ENCODE data around the gene CPA5.

The CPA5 gene

DNA sequence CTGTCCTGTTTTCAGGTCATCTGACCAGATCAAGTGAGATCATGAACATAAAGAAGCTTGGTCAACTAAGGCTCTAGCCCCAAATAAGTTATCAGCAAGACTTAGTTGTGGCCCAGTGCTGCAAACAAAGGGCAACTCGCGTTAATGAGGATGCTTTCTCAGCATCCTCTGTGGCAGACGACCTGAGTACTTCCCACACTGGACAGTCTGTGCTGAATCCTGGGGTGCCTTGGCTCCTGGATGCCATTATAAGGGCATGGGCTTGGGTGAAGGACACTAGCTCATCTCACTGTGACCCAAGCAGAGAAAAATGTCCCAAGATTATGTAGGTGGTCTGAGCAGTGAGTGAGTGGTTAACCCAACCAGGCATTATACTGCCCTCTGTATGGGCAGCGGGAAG lies 13.9 kb downstream of the CPA5 start:
- H3K4me3 ChIP-seq (ENCODE audit: low read depth, low read length): no peak overlapping the region
- DNase-seq (ENCODE audit: low read depth): no peak
- no peak for TF ChIP-seq CTCF (IDR thresholded peaks at IDR 0.05; ENCODE audit: control insufficient read depth, extremely low read depth, insufficient read depth)

DNA sequence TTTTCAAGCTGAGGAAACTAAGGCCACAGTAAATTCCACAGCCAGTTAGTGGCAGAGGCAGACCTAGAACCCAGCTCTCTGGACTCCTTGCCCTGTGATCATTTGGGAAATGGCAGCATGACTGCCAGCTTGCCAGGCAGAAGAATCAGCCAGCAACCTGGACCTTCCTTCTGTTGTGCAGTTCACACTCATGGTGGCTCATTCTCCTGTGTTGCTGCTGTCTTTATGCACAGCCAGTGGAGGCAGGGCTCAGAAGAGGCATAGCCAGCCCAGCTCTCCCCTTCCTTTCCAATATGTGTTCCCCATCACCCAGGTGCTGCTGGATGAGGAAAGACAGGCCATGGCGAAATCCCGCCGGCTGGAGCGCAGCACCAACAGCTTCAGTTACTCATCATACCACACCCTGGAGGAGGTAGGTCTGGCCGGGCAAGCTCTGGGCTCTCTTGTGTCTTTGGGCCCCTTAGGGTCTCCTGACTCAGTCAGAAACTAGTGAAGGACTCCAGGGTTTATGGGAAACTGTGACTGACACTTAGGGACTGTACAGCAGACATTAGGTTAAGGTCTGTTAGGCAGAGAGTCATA lies 14.8 kb downstream of the CPA5 start:
- H3K4me3 ChIP-seq (ENCODE audit: low read depth, low read length): no peak overlapping the region
- DNase-seq (ENCODE audit: low read depth): no peak
- TF ChIP-seq CTCF (IDR thresholded peaks at IDR 0.05; ENCODE audit: control insufficient read depth, extremely low read depth, insufficient read depth): no peak

DNA sequence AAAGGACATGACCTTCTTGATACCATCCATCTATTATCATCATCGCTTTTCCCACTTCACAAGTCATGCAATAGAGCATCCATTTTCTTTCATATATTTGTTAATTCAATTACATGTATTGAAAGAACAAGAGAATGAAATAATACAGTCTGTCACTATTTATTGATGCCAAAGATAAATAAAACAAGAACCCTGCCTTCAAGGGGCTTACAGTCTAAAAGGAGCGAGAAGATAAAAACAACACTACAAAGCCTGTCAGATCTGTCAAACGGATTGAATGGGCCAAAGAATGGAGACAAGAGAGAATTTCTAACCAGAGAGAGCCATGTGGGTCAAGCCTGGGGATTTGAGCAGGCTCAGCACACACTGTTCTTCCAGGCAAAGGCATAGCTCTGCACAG lies 15.9 kb downstream of the CPA5 start:
- DNase-seq (ENCODE audit: low read depth): no peak
- no peak for TF ChIP-seq CTCF (IDR thresholded peaks at IDR 0.05; ENCODE audit: control insufficient read depth, extremely low read depth, insufficient read depth)
- H3K4me3 ChIP-seq (ENCODE audit: low read depth, low read length): no peak overlapping the region

GRCh38 chr7:130361681-130362080 lies 17.1 kb downstream of the CPA5 start:
- DNase-seq (ENCODE audit: low read depth): no peak
- no peak for TF ChIP-seq CTCF (IDR thresholded peaks at IDR 0.05; ENCODE audit: control insufficient read depth, extremely low read depth, insufficient read depth)
- H3K4me3 ChIP-seq (ENCODE audit: low read depth, low read length): no peak overlapping the region

DNA sequence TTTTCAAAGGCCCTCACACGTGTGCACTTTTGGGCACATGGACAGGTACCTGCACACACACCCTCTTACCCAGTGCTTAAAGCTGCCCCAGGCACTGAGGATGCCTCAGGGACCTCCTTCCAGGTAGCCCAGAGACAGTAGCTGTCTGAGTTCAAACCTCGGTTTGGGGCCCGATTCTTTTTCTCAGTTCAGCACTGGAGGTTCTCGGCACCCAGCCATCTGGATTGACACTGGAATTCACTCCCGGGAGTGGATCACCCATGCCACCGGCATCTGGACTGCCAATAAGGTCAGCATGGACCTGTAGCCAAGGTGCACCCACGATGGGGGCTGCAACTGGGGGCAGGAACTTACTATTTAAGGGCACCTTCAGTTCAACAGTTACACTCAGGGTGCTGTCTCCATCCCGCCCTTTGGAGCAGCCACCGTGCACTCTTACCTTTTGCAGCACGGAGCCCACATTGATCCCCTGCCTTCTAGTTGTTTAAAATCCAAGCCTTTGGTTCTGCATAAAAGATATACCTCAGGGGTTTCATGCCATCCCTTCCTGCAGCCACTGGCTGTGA lies 17.7 kb downstream of the CPA5 start:
- TF ChIP-seq CTCF (IDR thresholded peaks at IDR 0.05; ENCODE audit: control insufficient read depth, extremely low read depth, insufficient read depth): no peak
- no peak overlapping the region for H3K4me3 ChIP-seq (ENCODE audit: low read depth, low read length)
- no peak for DNase-seq (ENCODE audit: low read depth)

GRCh38 chr7:130363026-130363847 lies 18.6 kb downstream of the CPA5 start:
- TF ChIP-seq CTCF (IDR thresholded peaks at IDR 0.05; ENCODE audit: control insufficient read depth, extremely low read depth, insufficient read depth): no peak
- H3K4me3 ChIP-seq (ENCODE audit: low read depth, low read length): no peak overlapping the region
- no peak for DNase-seq (ENCODE audit: low read depth)
